SKM-1 treated with dmso at 0.1 percent for 144 hours (cell line): ENCODE data around the gene MYZAP.

Experiments
- DNase-seq: peaks from one replicate; lab custom pipeline; 2025; ENCODE audit not compliant: unreplicated experiment; lab: John Stamatoyannopoulos, UW

Gene MYZAP

DNA sequence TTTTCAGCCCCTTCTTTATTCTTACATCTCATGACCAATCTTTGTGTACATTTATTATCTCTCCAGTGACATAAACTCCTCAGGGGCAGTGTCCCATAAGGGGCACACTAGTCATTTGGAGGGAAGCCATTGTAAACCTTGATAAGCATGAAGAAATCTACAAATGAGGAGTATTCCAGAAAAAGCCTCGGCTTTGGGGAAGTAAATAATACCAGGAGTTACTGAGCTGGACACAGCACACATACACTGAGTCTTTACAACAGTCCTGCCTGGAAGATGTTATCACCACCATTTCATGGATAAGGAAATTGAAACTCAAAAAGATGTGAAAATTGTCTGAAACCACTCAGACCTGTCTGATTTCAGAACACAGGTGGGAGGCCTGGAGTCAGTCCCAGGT, 99.4 kb downstream of the MYZAP start:
- no peak for DNase-seq

DNA sequence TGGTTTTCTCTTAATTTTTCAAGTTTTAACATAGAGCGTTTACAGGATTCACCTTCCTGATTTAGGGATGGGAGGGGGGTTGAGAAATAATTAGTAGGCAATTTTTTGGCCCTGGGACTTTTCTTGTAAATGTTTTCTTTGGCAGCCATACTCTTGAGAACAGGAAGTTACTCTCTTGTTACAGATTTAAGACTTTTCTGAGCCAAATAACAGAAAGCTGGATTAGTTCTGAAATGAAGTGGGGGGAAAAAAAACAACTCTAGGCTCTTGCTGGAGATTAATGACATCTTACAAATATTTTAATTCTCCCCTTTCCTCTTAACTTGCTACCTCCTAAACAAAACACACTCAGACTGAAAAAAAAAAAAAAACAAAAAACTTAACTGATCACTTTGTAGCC, 101.0 kb downstream of the MYZAP start:
- no peak for DNase-seq

DNA sequence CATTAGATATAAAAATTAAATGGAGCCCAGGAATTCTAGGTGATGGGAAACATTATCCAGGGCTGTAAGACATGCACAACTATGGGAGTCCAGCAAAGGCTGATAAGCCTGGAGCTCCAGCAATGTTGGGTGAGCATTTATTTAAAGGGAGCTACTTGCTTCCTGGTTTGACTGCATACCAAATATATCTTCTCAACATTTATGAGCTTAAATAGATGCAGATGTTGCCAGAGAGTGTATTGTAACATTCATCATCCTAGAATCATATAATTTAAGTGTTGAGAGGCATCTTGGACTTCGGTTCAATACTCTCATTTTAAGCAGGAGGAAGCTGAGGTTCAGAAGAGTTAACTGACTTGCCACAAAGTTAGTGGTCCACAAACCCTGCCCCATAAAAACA, 102.6 kb downstream of the MYZAP start:
- no peak for DNase-seq

DNA sequence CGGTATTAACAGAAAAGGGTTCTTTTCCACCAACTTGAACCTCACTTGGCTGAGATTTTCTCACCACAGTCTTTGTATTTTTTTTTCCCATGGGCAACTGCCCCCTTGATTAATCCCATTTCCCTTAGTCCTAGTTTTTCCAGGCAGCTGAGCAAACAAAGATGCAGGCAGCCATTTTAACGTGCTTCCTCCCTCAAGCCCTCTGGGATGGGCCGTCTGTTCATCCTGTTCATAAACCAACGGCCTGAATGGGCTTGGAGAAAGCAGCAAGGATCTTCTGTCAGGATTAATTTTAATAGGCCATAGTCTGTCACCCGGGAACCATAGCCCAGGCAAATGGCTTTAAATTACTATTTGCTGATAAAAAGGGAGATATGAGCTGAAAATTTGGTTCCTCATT, 104.4 kb downstream of the MYZAP start:
- no peak for DNase-seq

DNA sequence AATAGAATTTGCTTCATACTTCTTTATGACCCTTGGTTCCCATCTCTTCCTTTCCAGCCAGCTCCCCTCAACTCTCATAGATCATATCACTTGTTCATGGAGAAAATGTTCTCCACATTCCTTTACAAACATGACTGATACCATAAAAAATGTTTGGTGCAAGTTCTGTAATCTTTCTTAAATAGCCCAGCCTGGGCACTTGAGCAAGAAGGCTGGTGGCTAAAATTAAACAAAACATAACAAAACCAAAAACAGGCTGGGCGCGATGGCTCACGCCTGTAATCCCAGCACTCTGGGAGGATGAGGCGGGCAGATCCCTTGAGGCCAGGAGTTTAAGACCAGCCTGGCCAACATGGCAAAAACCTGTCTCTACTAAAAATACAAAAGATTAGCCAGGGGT, 105.9 kb downstream of the MYZAP start:
- DNase-seq = no peak

DNA sequence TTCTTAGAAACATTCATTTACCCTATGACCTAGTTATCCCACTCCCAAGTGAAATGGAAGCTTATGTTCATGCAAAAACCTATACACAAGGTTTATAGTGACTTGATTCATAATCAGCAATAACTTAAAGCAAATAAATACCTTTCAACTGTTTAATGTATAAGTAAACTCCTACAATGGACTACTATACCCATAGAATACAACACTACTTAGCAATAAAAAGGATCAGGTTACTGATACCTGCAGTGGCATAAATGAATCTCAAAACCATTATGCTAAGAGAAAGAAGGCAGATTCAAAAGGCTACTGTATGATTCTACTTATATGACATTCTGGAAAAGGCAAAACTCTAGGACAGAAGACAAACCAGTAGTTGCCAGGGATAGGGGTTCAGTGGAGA, 106.5 kb downstream of the MYZAP start:
- DNase-seq = no peak

DNA sequence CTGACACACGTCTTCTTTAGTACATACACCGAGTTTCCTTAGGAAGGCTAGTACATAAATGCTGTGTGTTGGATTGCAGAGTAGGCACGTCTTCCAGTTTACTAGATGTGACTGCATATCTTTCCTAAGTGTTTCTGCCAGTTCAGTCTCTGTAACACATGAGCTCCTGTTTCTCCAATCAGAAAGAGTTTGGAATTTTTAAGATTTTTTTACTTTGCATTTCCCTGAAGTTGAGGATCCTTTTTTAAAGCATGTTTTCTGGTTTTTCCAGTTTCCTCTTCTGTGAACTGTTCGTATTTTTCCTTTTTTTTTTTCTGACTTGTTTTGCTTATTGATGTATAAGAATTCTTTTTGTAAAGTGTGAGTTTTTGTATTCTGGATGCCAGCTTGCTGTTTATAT, 107.3 kb downstream of the MYZAP start:
- DNase-seq = no peak

DNA sequence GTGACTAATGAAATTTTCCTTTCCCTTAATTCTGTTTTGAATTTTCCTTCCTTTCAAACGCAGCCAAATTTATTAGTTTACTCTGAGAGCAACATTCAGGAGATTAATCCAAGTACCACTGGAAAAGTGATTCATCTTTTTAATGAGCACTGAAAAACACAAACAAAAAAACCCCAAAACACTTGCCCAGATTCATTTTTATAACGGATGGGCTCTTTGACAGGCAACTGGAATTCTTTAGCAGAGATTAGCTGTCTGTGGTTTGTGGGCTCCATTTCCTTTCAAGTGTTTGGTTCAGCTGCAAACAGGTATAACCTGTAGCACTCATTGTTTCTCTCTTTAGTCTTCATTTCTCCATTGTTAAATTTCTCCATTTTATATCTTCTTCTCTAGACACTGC, 111.7 kb downstream of the MYZAP start:
- no peak for DNase-seq

DNA sequence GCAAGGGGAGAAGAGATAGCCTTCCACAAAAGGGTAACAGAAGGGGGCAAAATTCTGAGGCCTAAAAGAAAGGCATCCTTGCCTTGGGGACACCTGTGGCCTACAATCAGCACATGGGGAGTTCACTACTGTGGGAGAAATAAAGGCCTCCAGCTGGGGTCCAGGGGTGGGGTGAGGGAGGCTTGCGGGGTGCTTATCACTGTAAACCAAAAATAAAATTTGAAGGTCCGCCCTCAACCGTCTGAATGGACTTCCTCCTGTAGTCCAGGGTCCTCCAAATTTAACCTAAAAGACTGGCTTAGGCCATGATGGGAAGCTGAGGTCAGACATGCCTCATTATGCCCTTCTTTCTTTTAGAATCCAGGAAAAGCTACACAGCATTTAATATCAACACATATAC, 112.7 kb downstream of the MYZAP start:
- no peak for DNase-seq

DNA sequence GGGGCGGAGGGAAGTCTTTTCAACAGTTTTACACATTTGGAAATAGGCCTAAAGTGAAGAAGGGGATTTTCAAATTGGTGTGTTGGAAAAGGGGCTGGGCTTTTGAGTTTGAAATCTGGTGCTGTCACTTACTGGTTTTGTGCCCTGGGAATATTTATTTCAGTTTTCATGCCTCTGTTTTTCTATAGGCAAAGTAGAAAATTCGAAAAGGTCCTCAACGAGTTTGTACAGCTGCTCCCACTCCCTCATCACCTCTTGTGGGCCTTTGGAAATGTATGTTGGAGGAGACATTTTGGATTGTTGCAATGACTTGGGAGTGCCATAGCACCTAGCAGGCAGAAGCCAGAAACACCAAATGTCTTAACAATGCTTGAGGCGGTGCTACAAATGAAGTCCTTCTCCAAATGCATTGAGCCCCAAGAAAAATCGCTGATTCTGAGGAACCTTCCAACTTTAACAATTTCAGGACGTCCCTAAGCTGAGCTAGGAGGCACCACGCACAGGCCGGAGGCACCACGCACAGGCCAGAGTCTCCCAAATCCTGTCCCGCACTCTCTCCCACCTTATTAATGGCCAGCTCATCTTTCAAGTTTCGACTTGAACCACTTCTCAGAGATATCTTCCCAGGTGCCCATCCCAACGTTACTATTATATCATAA, 114.2 kb downstream of the MYZAP start:
- DNase-seq = no peak

DNA sequence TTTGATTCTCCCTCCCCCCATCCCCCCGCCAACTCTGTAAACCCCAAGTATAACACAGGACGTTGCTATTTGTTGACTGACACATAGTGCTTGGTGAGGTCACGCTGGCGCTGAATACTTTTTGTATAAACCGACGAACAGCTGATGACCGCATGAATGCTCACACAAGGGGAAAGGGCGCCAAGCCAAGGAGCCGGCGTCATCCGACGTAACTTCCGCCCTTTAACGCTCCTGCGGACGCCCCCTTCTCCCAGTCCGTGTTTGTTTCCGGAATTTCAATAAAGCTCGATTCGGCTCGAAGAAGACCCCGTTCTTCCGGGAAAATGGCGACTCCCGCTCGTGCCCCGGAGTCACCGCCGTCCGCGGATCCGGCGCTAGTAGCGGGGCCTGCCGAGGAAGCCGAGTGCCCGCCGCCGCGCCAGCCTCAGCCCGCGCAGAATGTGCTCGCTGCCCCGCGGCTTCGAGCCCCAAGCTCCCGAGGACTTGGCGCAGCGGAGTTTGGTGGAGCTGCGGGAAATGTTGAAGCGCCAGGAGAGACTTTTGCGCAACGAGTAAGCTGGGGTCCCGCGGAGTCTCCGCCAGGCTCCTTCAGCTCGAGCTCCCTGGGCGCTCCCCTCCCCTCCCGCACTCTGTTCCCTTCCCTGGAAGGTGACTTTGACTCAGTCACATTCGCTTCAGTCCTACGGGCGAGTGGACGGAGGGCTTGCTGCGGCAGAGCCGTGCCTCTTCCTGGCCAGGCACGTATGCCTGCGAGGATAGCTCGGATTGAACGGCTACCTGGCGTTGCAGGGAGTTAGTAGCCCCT, 114.9 kb downstream of the MYZAP start, which contains the start of gene POLR2M:
POLR2M (plus strand) TSS at position 310 of the 805 bp plus-strand sequence; CDS start at position 439, 129 bp downstream.
- DNase-seq = peak; percentile 88

DNA sequence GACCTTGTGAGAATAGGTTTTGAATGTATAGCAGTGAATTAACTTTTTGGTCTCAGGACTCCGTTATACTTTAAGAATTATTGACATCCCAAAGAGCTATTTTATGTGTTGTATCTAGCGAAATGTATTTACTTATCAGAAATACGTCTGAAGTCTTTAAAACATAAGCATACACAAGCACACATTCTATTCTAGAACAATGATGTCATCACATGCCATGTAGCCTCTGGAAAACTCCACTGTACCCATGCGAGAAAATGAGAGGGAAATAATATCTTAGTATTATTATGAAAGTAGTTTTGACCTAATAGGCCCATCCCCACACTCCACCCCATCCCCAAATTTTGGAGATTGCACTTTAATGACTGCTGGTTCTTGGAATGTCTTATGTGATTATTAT, 116.3 kb downstream of the MYZAP start:
- no peak for DNase-seq

DNA sequence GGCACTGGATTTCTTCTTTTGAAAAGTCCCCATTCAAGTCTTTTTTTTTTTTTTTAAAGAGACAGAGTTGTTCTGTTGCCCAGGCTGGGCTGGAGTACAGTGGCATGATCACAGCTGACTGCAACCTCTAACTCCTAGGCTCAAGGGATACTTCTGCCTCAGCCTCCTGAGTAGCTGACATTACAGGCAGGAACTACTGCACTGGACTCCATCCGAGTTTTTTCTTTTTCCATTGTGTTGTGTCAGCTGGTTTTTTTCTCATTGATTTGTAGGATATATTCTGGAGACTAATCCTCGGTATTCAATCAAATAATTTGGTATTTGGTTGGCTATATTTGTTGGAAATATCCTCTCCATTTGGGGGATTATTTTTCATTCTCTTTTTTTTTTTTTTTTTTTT, 126.6 kb downstream of the MYZAP start:
- DNase-seq = no peak

DNA sequence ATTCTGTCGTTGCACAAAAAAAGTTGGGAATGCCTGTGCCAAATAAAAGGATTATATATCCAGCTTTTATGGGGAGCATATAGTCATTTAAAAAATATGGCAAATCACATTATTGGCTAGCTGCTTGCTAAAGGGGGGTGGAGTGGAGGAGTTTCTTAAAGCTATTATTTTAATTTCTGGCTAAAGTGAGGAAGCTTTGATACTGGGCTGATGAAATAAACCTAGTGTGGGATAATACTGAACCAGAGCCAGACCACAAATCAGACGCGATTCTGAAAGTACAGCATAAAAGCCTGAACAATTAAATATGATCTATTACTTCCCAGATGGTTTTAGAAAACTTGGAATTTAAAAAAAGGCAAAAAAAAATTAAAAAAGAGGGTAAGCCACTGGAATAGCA, 129.2 kb downstream of the MYZAP start:
- DNase-seq = no peak

DNA sequence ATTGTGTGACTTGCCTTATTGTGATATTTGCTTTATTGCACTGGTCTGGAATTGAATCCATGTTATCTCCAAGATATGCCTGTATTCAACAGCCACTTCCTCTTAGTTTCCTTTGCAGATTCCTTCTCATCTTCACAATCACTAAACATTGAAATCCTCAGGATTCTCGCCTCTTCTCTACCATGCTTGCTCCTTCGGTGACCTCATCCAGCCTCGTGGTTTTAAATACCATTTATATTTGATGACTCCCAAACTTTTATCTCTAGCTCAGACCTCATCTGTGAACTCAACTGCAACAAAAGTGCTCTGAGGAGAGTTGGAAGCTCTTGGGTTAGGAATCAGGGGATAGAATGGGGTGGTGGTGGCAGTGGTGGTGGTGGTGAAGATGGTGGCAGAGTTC, 134.7 kb downstream of the MYZAP start:
- DNase-seq = no peak

DNA sequence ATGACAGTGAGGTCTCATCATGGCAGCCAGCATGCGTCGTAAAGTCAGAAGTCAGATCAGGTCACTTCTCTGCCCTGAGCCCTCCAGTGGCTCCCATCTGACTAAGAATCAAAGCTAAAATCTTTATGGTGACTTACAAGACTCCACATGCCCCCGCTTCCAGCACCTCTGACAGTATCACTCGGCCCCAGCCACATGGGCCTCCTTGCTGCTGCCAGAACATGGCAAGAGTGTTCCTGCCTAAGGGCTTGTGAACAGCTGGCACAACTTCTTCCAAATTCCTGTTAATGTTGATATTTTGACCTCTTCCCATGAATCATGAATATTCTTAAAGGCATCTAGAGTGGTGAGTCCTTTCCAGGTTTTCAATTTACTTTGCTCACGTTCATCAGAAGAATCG, 135.3 kb downstream of the MYZAP start:
- no peak for DNase-seq

DNA sequence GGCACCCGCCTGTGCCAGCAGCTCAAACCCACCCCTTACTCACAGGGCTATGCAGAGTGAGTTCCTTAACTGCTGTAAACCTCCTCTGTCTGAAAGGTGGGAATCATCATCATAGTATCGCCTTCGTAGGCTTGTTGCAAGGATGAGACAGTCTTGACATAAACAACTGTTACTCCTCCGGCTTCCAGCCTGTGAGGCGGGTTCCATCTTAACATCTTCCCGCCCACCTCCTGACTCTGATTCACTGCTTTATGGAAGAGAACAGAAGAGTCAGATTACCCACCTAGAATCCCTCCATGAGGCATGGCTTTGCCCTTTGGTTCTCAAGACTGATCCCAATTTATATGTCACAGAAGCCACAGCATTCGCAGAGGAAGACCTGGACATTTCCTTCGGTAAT, 136.7 kb downstream of the MYZAP start:
- DNase-seq = no peak

DNA sequence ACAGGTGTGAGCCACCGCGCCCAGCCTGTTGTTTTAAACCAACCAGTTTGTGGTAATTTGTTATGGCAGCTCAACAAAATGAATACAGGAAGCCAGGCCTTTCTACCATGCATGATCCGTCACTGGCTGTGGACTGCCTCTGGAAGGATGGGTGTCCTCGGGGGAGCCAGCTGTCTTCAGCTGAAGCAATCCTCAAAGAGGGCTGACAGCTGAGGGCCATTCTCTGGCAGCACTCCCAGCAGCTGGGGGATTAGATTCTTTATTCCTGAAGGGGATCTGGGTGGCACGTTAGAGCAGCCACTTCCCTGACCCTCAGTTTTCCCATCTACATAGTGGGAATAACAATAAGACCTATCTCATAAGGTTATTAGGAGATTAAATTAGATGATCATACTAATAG, 139.2 kb downstream of the MYZAP start:
- no peak for DNase-seq

DNA sequence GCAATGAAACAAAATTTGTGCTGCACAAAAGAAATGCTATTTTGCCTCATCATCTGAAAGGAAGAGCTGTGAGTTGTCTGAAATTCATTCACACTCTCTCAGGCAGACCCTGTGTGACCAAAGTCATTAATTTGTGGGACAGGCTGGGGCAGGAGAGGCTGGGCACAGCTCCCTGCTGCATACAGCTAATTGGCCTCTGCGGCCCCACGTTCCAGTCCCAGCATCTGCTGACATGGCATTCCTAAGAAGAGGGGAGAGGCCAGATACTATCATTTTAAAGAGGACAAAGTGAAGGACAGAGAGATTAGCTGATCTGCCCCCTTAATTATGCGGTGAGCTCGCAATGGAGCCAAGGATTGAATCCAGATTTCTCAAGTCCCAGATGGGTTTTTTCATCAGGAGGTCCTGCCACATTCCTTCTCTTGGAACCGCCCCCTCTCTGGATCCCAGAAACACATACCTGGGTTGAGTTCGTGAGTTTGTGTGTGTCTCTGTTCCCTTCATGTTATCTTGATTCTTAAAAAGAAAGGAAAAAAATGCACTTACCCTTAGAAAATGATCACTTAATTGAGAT, 139.9 kb downstream of the MYZAP start:
- DNase-seq = no peak

DNA sequence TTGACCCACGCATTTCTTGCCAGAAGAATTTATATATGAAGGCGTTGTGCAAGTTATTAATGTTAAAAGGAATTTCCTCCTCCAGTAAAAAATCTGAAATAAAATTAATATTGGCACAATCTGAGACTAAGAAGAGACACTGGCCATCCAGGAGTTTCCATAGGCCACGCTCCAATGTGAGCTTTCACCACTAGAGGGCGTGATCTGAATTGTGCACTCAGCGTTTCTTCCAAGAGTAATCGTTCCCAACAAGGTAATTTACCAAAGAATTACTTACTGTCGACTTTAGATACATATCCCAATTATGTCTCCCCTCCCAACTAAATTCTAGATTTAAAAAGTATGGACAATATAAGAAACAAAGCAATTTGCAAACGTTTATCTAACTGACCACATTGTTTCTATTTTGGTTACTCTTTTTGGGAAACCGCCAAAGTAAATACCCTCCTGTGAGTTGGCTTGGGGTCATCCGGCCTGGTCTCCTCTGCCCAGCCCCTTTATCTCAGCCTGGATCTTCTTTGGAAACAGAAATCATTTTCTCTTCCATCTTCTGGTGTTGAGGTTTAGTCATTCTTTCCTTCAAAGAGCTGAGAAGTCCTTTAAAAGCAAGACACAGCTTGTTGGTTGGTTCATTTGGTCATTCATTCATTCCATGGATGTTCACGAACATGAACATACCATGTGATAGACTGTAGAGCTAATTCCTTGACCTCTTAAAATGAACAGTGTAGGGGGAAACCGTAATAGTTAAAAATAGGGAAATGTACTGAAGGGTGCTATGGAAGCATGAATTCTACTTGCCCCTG, 141.0 kb downstream of the MYZAP start:
- DNase-seq = peak; percentile 38

DNA sequence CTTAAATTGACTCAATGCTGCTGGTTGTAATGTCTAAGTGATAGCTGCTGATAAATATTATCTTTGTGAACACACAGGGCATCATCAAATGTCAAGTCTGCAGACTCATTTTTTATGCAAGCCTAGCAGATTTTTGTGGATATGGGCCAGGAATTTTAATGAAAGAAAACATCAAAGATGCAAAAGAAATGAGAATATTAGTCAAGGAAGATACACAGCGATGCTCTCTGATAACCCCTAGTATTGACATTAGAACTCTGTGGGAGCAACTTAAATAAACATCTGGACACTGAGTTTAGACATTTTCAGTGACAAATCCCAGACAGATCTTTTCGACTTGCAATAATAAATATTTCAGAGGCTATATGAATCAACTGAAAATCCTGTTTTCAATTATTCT, 143.2 kb downstream of the MYZAP start:
- DNase-seq = no peak
